ENCODE measurements around the gene GCSAM. TPM values are rescaled to one million over a fixed set of nuclear protein-coding genes. Genes with fewer than 3 reads are reported as not detected.

GCSAM gene, protein sequence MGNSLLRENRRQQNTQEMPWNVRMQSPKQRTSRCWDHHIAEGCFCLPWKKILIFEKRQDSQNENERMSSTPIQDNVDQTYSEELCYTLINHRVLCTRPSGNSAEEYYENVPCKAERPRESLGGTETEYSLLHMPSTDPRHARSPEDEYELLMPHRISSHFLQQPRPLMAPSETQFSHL
- total RNA-seq (not detected in 2 replicates), polyA plus RNA-seq (0.66 and 1.3 TPM in 2 replicates)

DNA sequence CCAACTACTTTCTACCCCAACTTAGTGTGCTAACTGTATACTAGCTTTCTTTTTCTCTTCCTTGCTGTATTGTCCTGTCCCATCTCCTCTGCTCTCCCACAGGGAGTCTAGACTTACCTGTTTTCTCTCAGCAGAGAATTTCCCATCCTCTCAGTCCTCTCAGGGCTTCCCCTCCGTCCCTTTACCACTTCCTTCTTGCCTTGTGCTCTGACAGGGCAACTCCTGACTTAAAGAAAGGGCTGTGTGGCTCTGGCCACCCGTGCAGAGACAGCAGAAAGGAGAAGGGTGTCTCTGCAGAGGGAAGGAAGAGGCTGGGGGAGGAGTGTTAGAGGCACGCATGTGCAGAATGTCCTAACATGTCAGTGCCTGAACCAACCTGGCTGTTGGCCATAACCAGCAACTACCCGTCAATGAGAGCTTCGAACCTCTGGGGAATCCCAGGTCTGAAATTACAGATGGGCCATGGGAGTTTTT, at the start of gene GCSAM:
Gene GCSAM (minus strand): TSS at position 274 of the 474 bp plus-strand sequence. CDS start 128 bp downstream, at position 146.
- H3K4me2 ChIP-seq = no peak within 1 kb of the TSS
- H3K4me3 ChIP-seq = no peak within 1 kb of the TSS
- WGBS (ENCODE audit: low lambda C conversion rate, missing lambda C conversion rate) = 79% methylated on average over 5 of the region's 5 CpGs
- H3K4me1 ChIP-seq (ENCODE audit: insufficient read depth) = peaks cover 3% of the 10 kb centered on the region
- H3K27me3 ChIP-seq = no peaks in the 10 kb centered on the region
- DNase-seq (ENCODE audit: low spot score) = no peak
- H4K20me1 ChIP-seq (ENCODE audit: insufficient read depth, poor library complexity, severe bottlenecking) = no peaks in the 10 kb centered on the region
- no peak within 1 kb of the TSS for H2AFZ ChIP-seq
- TF ChIP-seq EZH2phosphoT487 (IDR thresholded peaks at IDR 0.05; ENCODE audit: low read depth, severe bottlenecking, unreplicated experiment) (no peak), EZH2 (IDR thresholded peaks at IDR 0.05; ENCODE audit: borderline replicate concordance) (no peak), CTCF (IDR thresholded peaks at IDR 0.05; ENCODE audit: poor library complexity) (no peak)
- H3K9me2 ChIP-seq (replicated peaks; ENCODE audit: insufficient read depth) = no peaks in the 10 kb centered on the region
- no peaks in the 10 kb centered on the region for H3K79me2 ChIP-seq
- no peaks in the 10 kb centered on the region for H3K36me3 ChIP-seq (replicated peaks; ENCODE audit: insufficient read depth, low read depth)
- H3K27ac ChIP-seq = no peak within 1 kb of the TSS
- no peaks in the 10 kb centered on the region for H3K9me3 ChIP-seq (ENCODE audit: low read depth)

DNA sequence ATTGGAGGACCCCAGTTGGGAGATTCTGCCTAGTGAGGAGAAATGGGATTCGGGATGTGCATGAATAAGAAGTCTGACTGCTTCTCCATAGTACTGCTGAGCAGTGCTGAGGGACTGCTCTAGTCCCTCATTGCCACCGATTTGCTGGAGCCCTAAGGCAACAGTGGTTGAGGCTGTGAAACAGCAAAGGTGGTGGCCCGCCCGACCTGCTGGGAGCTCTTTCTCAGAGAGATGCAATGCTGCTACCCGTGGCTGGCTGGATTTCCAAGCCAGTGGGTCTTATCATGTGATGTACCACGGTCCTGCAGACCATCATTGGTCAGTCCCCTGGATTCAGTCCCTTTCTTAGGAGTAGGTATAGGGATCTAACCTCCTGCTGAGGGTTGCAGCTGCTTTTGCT, 42.6 kb upstream of the GCSAM start:
- Histone ChIP-seq H2AFZ (no peak overlapping the region), H3K4me2 (no peak overlapping the region), H3K36me3 (replicated peaks; ENCODE audit: insufficient read depth, low read depth) (no peaks in the 10 kb centered on the region), H3K9me3 (ENCODE audit: low read depth) (no peaks in the 10 kb centered on the region), H3K4me1 (ENCODE audit: insufficient read depth) (no peaks in the 10 kb centered on the region), H3K27ac (no peak overlapping the region), H3K79me2 (no peaks in the 10 kb centered on the region), H3K9me2 (replicated peaks; ENCODE audit: insufficient read depth) (no peaks in the 10 kb centered on the region), H3K27me3 (no peaks in the 10 kb centered on the region), H3K4me3 (no peak overlapping the region), H4K20me1 (ENCODE audit: insufficient read depth, poor library complexity, severe bottlenecking) (no peaks in the 10 kb centered on the region)
- 89% methylated on average over 6 of the region's 6 CpGs for WGBS (ENCODE audit: low lambda C conversion rate, missing lambda C conversion rate)
- no peak for DNase-seq (ENCODE audit: low spot score)
- TF ChIP-seq EZH2phosphoT487 (IDR thresholded peaks at IDR 0.05; ENCODE audit: low read depth, severe bottlenecking, unreplicated experiment) (no peak), EZH2 (IDR thresholded peaks at IDR 0.05; ENCODE audit: borderline replicate concordance) (no peak), CTCF (IDR thresholded peaks at IDR 0.05; ENCODE audit: poor library complexity) (no peak)

- no peak for DNase-seq (ENCODE audit: low spot score)
- Histone ChIP-seq H3K4me1 (ENCODE audit: insufficient read depth) (no peaks in the 10 kb centered on the region), H3K4me3 (no peak overlapping the region), H3K27me3 (no peaks in the 10 kb centered on the region), H2AFZ (no peak overlapping the region), H3K9me3 (ENCODE audit: low read depth) (no peaks in the 10 kb centered on the region), H3K27ac (no peak overlapping the region), H3K79me2 (no peaks in the 10 kb centered on the region), H3K4me2 (no peak overlapping the region), H4K20me1 (ENCODE audit: insufficient read depth, poor library complexity, severe bottlenecking) (no peaks in the 10 kb centered on the region), H3K9me2 (replicated peaks; ENCODE audit: insufficient read depth) (no peaks in the 10 kb centered on the region), H3K36me3 (replicated peaks; ENCODE audit: insufficient read depth, low read depth) (no peaks in the 10 kb centered on the region)
- TF ChIP-seq EZH2 (IDR thresholded peaks at IDR 0.05; ENCODE audit: borderline replicate concordance) (no peak), CTCF (IDR thresholded peaks at IDR 0.05; ENCODE audit: poor library complexity) (no peak), EZH2phosphoT487 (IDR thresholded peaks at IDR 0.05; ENCODE audit: low read depth, severe bottlenecking, unreplicated experiment) (no peak)
- WGBS (ENCODE audit: low lambda C conversion rate, missing lambda C conversion rate) = 99% methylated on average over 5 of the region's 5 CpGs
Measured at GRCh38 chr3:112175037-112175436, 42.0 kb upstream of the GCSAM start.

Data from hepatocyte (in vitro differentiated cells).